GM21619 (cell line): Measurements from ENCODE around the gene RTN4RL1.
"Not testable (repeated sequence)": the region's sequence is repeated elsewhere in the genome, so short reads cannot be mapped to it uniquely, and the experiment has no call there.

ENCODE experiments used
- ATAC-seq: cut with Tn5 transposase; IDR thresholded peaks from one replicate; pipeline ENCODE4 v1.9.1; 2021; ENCODE audit not compliant: unreplicated experiment

The RTN4RL1 gene

DNA sequence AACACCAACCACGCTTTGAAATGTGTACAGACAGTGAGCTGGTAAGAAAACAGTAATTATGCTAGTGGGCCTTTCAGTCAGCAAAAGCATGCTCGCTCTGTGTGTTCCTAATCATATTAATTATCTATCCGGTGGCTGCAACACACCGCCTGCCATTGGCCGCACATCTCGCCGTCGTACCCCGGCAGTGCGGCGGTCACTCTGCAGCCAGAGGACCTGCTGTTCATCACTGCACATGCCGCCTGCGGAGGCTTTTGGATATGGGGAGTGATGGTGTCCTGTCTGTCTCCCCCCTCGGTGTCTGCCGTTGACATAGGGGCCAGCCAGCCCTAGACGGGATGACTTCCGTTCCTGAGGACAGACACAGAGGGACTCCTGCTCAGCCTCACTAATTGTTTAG lies 126.8 kb downstream of the RTN4RL1 start:
- ATAC-seq, result no peak

DNA sequence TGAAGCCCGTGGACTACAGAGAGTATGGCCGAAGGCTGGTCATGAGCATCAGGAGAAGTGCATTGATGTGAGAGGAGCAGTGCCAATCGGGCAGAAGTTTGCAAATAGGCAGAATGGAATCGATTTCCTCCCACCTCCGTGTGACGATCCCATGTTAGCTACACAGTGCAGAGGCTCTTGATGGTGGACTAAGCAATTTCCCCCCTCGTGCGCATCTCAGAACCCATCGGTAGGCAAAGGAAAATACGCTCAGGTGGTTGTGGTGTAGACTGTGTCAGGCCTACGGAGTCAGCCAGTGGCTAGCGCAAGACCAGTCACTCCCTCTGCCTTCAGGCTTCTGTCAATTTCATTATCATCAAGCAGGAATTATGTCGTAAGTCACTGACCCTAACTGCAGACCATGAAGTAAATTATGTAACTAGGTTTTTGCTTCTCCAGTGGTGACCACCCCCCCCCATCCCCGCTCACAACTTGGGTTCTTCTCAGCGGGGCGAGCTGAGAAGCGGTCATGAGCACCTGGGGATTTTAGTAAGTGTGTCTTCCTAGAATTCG lies 128.0 kb downstream of the RTN4RL1 start:
- no peak for ATAC-seq

DNA sequence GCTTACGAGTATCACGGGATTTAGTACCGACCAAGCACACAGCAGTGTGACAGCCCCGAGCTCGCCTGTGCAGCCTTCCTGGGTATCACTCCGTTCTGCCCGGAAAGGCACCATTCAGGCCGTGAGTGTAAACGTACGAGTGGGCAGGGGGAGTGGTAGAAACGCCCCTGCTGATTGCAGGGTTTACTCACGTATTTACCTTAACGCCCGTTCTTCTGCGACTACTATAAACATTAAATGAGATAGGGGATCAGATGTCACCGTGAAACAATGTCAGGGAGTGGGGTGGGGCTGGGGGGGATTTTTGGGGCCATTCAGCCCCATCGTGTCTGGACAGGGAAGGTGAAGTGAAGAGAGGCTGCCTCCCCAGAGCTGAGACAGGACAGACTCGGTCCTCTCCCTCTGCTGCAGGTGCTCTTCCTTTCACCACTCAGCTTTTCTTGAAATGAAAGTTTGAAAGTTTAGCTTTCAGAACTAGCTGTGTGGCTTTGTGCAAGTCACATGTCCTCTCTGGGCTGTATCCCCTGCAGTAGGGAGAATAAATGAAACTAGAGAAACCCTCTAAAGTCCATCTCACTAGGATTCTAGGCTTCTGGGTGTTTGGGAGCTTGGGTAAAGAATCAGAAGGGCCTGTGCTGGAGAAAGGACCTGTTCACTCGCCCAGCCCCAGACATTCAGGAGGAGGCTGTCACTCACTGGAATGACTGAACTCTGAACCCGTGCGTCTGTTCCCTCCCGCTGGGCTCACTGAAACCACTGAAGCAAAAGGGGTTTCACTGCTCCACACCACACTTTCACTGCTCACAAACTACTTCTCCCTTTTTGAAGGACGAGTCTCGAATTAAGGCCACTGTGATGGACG lies 128.7 kb downstream of the RTN4RL1 start:
- ATAC-seq, result no peak

GRCh38 chr17:1895479-1895878 lies 129.7 kb downstream of the RTN4RL1 start:
- not testable (repeated sequence) for ATAC-seq

- no peak for ATAC-seq
These were observed 130.3 kb downstream of the RTN4RL1 start for GRCh38 chr17:1894753-1895339.

DNA sequence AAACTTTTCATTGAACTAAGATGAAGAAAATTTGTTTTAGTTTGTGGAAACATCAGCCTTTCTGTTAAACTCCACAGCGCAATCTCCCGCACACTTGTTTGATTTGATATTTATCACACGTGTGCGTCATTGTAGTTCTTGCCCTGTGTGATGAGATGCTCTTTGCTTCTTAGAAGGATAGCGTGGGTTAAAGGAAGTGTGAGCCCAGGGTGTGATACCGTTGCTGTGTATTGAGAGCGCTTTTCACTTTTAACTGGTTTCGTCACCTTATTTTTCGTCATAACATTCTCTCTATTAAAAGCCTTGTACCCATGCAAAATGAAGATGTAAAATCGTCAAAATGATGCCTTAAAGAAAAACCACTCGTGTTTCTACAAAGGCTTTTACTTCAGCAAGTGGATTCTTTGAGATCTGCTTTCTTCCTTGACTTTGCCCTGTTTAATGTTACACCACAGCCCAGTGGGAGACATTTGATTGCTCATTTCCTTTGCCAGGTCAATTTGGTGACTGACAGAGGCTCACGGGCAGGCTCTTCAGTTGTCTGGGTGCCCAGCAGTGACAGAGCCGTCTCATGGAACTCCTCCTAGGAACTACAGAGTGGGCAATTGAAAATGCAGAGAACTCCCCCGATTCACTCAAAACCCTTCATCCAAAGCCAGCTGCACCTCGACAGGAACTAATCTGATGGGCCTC lies 134.2 kb downstream of the RTN4RL1 start:
- ATAC-seq, result no peak

DNA sequence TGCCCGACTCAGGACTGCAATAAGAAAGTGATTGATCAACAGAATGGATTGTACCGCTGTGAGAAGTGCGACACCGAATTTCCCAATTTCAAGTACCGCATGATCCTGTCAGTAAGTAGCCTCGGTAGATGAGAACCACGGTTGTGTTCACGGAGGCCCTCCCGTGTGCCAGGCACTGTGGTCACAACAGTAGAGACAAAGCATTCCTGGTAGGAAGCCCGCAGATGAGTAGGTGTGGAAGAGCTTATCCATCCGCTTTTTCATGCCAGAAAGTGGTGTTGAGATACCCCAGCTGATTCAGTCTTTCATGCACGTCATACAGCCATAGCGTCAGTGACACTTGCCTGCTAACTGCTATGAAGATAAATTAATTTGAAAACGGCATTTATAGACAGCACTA lies 136.4 kb downstream of the RTN4RL1 start:
- ATAC-seq, result no peak
